ENCODE results near the gene PWP2. TPM values are rescaled to one million over a fixed set of nuclear protein-coding genes. Genes with fewer than 3 reads are reported as not detected.

The PWP2 gene
- total RNA-seq, 2 donors from 2014 or later = 9.1 to 9.6 TPM

DNA sequence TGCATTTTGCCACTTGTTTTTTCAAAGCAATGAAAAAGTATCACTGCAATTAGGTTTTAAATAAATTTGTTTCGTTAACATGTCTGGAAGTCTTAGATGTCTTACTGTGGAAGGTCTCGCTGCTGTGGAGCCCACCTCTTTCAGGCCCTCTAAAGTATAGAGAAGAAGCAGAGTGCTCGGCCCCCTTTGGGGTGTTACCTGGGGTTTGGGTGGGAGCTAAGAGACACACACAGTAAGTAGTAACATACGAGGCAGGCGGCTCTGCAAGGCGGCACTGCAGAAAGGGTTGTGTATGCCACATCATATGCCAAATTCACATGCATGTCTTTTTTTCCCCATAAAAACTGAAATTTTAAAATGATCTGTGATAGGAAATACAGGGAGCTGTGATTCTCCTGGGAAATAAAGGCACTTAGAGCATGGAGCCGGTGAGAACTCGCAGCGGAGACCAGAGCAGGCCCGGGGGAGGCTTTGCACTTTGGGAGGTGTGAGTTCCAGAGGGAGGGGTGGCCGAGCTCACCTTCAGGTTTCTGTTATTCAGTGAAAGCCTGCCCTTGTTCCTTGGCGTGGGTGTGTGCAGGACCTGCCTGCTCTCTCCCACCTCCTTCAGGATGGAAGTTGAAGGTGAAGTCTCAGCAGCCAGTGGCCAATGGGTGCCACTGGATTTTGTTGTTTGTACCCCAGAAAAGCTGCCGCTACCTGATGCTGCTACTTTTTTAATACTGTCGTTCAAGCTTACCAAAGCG lies 35.7 kb upstream of the PWP2 start:
- Histone ChIP-seq H3K9me3 (ENCODE audit: control insufficient read depth, low read length) (no peaks in the 10 kb centered on the region), H3K36me3 (ENCODE audit: control insufficient read depth, insufficient read depth, low read length) (peaks cover 57% of the 10 kb centered on the region), H3K4me1 (ENCODE audit: control insufficient read depth, insufficient read depth, low read length) (no peaks in the 10 kb centered on the region), H3K4me3 (ENCODE audit: low read length) (no peak overlapping the region), H3K9ac (ENCODE audit: extremely low read depth, low read length, poor library complexity, severe bottlenecking) (no peak overlapping the region), H3K27me3 (ENCODE audit: control insufficient read depth, insufficient read depth, low read length, poor library complexity, severe bottlenecking) (no peaks in the 10 kb centered on the region), H3K27ac (ENCODE audit: low read depth, low read length) (no peak overlapping the region)
- Mint-ChIP-seq H3K4me3 (no peak overlapping the region), H3K36me3 (ENCODE audit: low read depth) (peaks cover 43% of the 10 kb centered on the region), H3K27ac (peak overlapping the region; percentile 26), H3K4me1 (peaks cover 12% of the 10 kb centered on the region), H3K9me3 (no peaks in the 10 kb centered on the region), H3K27me3 (ENCODE audit: insufficient read depth) (no peaks in the 10 kb centered on the region)
- TF ChIP-seq, protein P1, sequence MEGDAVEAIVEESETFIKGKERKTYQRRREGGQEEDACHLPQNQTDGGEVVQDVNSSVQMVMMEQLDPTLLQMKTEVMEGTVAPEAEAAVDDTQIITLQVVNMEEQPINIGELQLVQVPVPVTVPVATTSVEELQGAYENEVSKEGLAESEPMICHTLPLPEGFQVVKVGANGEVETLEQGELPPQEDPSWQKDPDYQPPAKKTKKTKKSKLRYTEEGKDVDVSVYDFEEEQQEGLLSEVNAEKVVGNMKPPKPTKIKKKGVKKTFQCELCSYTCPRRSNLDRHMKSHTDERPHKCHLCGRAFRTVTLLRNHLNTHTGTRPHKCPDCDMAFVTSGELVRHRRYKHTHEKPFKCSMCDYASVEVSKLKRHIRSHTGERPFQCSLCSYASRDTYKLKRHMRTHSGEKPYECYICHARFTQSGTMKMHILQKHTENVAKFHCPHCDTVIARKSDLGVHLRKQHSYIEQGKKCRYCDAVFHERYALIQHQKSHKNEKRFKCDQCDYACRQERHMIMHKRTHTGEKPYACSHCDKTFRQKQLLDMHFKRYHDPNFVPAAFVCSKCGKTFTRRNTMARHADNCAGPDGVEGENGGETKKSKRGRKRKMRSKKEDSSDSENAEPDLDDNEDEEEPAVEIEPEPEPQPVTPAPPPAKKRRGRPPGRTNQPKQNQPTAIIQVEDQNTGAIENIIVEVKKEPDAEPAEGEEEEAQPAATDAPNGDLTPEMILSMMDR (conservative IDR thresholded peaks at IDR 0.05) = peak; percentile 60
- DNase-seq = peak; percentile 78
- 91 to 98% methylated on average over 7 to 15 of the region's 15 CpGs for WGBS, 2 experiments (ENCODE audit: insufficient coverage in 1 of 2, insufficient read length in 1 of 2)

DNA sequence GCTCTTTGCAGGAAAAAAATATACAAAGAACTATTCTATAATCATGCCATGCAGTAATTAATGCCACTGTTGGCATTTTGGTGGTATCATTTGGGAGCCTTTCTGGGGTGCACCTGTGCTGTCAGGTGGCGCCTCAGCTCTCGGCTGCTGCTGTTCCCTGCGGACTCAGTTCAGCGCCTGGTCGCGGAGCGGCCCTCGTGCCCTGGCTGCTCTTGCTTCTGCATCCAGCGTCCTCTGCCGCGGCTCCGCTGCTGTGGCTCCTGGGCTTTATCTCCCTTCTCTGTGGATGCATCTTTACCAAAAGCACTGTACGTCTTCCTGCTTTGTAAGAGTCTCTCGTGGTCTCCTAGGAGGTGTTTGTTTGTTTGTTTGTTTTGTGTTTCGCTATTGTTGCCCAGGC lies 35.1 kb upstream of the PWP2 start:
- Mint-ChIP-seq H3K27me3 (ENCODE audit: insufficient read depth) (no peaks in the 10 kb centered on the region), H3K9me3 (no peaks in the 10 kb centered on the region), H3K4me3 (no peak overlapping the region), H3K36me3 (ENCODE audit: low read depth) (peaks cover 47% of the 10 kb centered on the region), H3K4me1 (peaks cover 10% of the 10 kb centered on the region), H3K27ac (peak overlapping the region; percentile 68)
- Histone ChIP-seq H3K4me3 (ENCODE audit: low read length) (no peak overlapping the region), H3K27me3 (ENCODE audit: control insufficient read depth, insufficient read depth, low read length, poor library complexity, severe bottlenecking) (no peaks in the 10 kb centered on the region), H3K36me3 (ENCODE audit: control insufficient read depth, insufficient read depth, low read length) (peaks cover 62% of the 10 kb centered on the region), H3K9me3 (ENCODE audit: control insufficient read depth, low read length) (no peaks in the 10 kb centered on the region), H3K4me1 (ENCODE audit: control insufficient read depth, insufficient read depth, low read length) (no peaks in the 10 kb centered on the region), H3K9ac (ENCODE audit: extremely low read depth, low read length, poor library complexity, severe bottlenecking) (no peak overlapping the region), H3K27ac (ENCODE audit: low read depth, low read length) (no peak overlapping the region)
- TF ChIP-seq, protein P1 (conservative IDR thresholded peaks at IDR 0.05) = no peak
- no peak for DNase-seq
- WGBS, 2 experiments (ENCODE audit: insufficient coverage in 1 of 2, insufficient read length in 1 of 2) = 90 to 96% methylated on average over 10 to 15 of the region's 15 CpGs

DNA sequence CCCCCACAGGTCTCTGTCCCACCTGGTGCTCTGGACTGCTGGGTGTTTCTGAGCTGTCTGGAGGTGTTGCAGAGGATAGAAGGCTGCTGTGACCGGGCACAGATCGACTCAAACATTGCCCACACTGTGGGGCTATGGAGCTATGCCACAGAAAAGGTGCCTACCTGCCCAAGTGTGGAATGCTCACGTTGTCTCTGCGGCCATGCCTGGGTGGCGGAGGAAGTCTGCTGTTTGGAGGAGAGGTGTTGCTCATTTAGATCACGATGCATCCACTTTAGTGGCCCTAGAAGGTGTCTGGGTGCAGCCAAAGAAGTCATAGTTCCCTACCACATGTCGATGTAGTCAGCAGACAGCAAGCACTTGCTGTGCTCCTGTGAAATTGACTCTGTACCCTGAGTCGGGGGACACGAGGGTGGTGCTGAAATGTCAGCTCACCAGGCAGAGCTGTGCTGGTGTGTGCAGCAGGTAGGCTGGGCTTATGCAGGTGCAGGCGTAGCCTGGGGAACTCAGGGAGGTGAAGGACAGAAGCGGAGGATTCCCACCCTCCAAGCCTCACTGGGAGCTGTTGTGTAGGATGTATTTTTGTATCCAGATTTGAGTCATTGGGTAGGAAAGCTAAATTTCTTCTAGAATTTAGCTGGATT lies 32.8 kb upstream of the PWP2 start:
- DNase-seq = no peak
- Mint-ChIP-seq H3K27ac (no peak overlapping the region), H3K36me3 (ENCODE audit: low read depth) (peaks cover 54% of the 10 kb centered on the region), H3K4me3 (no peak overlapping the region), H3K9me3 (no peaks in the 10 kb centered on the region), H3K27me3 (ENCODE audit: insufficient read depth) (no peaks in the 10 kb centered on the region), H3K4me1 (peaks cover 6% of the 10 kb centered on the region)
- Histone ChIP-seq H3K4me3 (ENCODE audit: low read length) (no peak overlapping the region), H3K27me3 (ENCODE audit: control insufficient read depth, insufficient read depth, low read length, poor library complexity, severe bottlenecking) (no peaks in the 10 kb centered on the region), H3K4me1 (ENCODE audit: control insufficient read depth, insufficient read depth, low read length) (no peaks in the 10 kb centered on the region), H3K36me3 (ENCODE audit: control insufficient read depth, insufficient read depth, low read length) (peaks cover 75% of the 10 kb centered on the region), H3K9me3 (ENCODE audit: control insufficient read depth, low read length) (no peaks in the 10 kb centered on the region), H3K9ac (ENCODE audit: extremely low read depth, low read length, poor library complexity, severe bottlenecking) (no peak overlapping the region), H3K27ac (ENCODE audit: low read depth, low read length) (no peak overlapping the region)
- WGBS, 2 experiments (ENCODE audit: insufficient coverage in 1 of 2, insufficient read length in 1 of 2) = 96 to 98% methylated on average over 9 to 11 of the region's 11 CpGs
- TF ChIP-seq, protein P1 (conservative IDR thresholded peaks at IDR 0.05) = no peak

All from endodermal cell (in vitro differentiated cells).